GM19395 (cell line): ENCODE measurements around the gene KRTAP1-3.
"Not testable (repeated sequence)": the region's sequence is repeated elsewhere in the genome, so short reads cannot be mapped to it uniquely, and the experiment has no call there.

Experiments used
- ATAC-seq: cut with Tn5 transposase; IDR thresholded peaks from one replicate; pipeline ENCODE4 v1.9.1; 2021; ENCODE audit warnings: mild to moderate bottlenecking, moderate library complexity; ENCODE audit not compliant: unreplicated experiment

Gene KRTAP1-3

GRCh38 chr17:41034346-41034935 lies at the start of gene KRTAP1-3:
KRTAP1-3 (minus strand) TSS chr17:41034874; CDS start chr17:41034821, 53 bp downstream.
- not testable (repeated sequence) for ATAC-seq

GRCh38 chr17:41084100-41084856 lies 49.6 kb upstream of the KRTAP1-3 start, which contains the start of gene KRTAP4-7:
KRTAP4-7 (plus strand) TSS chr17:41084150; CDS start chr17:41084207, 57 bp downstream.
- ATAC-seq = not testable (repeated sequence)

GRCh38 chr17:41083427-41083826 lies 48.8 kb upstream of the KRTAP1-3 start:
- not testable (repeated sequence) for ATAC-seq

- no peak for ATAC-seq
Observed at GRCh38 chr17:41082626-41083025, 48.0 kb upstream of the KRTAP1-3 start.

GRCh38 chr17:41076788-41077187 lies 42.1 kb upstream of the KRTAP1-3 start:
- ATAC-seq = no peak

- no peak for ATAC-seq
Observed at GRCh38 chr17:41073676-41074075, 39.0 kb upstream of the KRTAP1-3 start.

GRCh38 chr17:41071606-41072360 lies 37.1 kb upstream of the KRTAP1-3 start:
- no peak for ATAC-seq

GRCh38 chr17:41069031-41069430 lies 34.4 kb upstream of the KRTAP1-3 start:
- no peak for ATAC-seq

GRCh38 chr17:41067281-41067680 lies 32.6 kb upstream of the KRTAP1-3 start:
- no peak for ATAC-seq

- ATAC-seq = no peak
Observed at GRCh38 chr17:41065829-41066624, 31.4 kb upstream of the KRTAP1-3 start, which contains the start of gene KRTAP2-4. KRTAP2-4 (minus strand) TSS chr17:41065879; CDS start chr17:41065845, 34 bp downstream.

- ATAC-seq = not testable (repeated sequence)
Observed at GRCh38 chr17:41065016-41065689, 30.5 kb upstream of the KRTAP1-3 start.

GRCh38 chr17:41064301-41064700 lies 29.6 kb upstream of the KRTAP1-3 start:
- ATAC-seq = no peak

GRCh38 chr17:41063449-41063848 lies 28.8 kb upstream of the KRTAP1-3 start:
- no peak for ATAC-seq

- ATAC-seq = no peak
Observed at GRCh38 chr17:41061964-41062363, 27.3 kb upstream of the KRTAP1-3 start.

GRCh38 chr17:41060052-41060604 lies 25.5 kb upstream of the KRTAP1-3 start, which contains the start of gene KRTAP2-3:
KRTAP2-3 (minus strand) TSS chr17:41060114; CDS start chr17:41060050, 64 bp downstream.
- no peak for ATAC-seq

GRCh38 chr17:41059276-41060051 lies 24.8 kb upstream of the KRTAP1-3 start:
- ATAC-seq = not testable (repeated sequence)

- no peak for ATAC-seq
Observed at GRCh38 chr17:41058741-41059140, 24.1 kb upstream of the KRTAP1-3 start.

- no peak for ATAC-seq
Observed at GRCh38 chr17:41057547-41057946, 22.9 kb upstream of the KRTAP1-3 start.

GRCh38 chr17:41055130-41055529 lies 20.5 kb upstream of the KRTAP1-3 start, which contains the start of gene KRTAP2-2:
KRTAP2-2 (minus strand) TSS chr17:41055230; CDS start chr17:41055211, 19 bp downstream.
- not testable (repeated sequence) for ATAC-seq
